Stomach (tissue), 4 donors: ENCODE data around the gene GNAT2.

Source experiments
- EP300 ChIP-seq: sonication (generic); formaldehyde crosslinking; IDR thresholded peaks from one replicate; pipeline ENCODE4 v1.6.1; 2017; ENCODE audit warnings: antibody characterized with exemption
- POLR2A ChIP-seq, 4 donors: fragments of 450-650 bp; IDR thresholded peaks; one replicate each; pipeline ENCODE4 v1.6.1; 2016; ENCODE audit warnings: antibody characterized with exemption in 4 of 4, control low read depth in 2 of 4, mild to moderate bottlenecking in 1 of 4, moderate library complexity in 1 of 4
- POLR2AphosphoS5 ChIP-seq, 3 donors: sonication (generic); formaldehyde crosslinking; IDR thresholded peaks; one replicate each; pipeline ENCODE4 v1.6.1; 2016; ENCODE audit warnings: antibody characterized with exemption in 3 of 3
- TF ChIP-seq, protein P1 (sequence below), 7 experiments: fragments of 450-650 bp in 4 of 7; fragments of 200-600 bp in 3 of 7; sonication (generic) in 3 of 7; IDR thresholded peaks; one replicate each; pipeline ENCODE4 v1.5.1; 2016 to 2019; ENCODE audit warnings: antibody characterized with exemption in 7 of 7, control low read depth in 2 of 7, mild to moderate bottlenecking in 1 of 7

- TF ChIP-seq, protein P1, sequence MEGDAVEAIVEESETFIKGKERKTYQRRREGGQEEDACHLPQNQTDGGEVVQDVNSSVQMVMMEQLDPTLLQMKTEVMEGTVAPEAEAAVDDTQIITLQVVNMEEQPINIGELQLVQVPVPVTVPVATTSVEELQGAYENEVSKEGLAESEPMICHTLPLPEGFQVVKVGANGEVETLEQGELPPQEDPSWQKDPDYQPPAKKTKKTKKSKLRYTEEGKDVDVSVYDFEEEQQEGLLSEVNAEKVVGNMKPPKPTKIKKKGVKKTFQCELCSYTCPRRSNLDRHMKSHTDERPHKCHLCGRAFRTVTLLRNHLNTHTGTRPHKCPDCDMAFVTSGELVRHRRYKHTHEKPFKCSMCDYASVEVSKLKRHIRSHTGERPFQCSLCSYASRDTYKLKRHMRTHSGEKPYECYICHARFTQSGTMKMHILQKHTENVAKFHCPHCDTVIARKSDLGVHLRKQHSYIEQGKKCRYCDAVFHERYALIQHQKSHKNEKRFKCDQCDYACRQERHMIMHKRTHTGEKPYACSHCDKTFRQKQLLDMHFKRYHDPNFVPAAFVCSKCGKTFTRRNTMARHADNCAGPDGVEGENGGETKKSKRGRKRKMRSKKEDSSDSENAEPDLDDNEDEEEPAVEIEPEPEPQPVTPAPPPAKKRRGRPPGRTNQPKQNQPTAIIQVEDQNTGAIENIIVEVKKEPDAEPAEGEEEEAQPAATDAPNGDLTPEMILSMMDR (IDR thresholded peaks at IDR 0.05), result no peak
- TF ChIP-seq POLR2A (IDR thresholded peaks at IDR 0.05) (no peak), EP300 (no peak), POLR2AphosphoS5 (IDR thresholded peaks at IDR 0.05) (no peak)
These were observed 16.2 kb downstream of the GNAT2 start for GRCh38 chr1:109603229-109603628.
